Keratinocyte (primary cell): ENCODE data around the gene TP73. TPM values are rescaled to one million over a fixed set of nuclear protein-coding genes. Genes with fewer than 3 reads are reported as not detected.

Experiments used
- DNase-seq: peaks from one replicate; pipeline ENCODE4 v3.0.0-alpha.2; 2011; ENCODE audit warnings: low read depth, missing footprints, low spot score
- FAIRE-seq: peaks from 2 replicates; lab custom pipeline; 2011; peaks lifted over from hg19 to GRCh38; lab: Jason Lieb, UNC
- H2AFZ ChIP-seq: 2 replicates; pipeline ENCODE4 v1.6.0; 2012; ENCODE audit warnings: low read length, control low read depth, inconsistent platforms; ENCODE audit not compliant: control insufficient read depth
- H3K27ac ChIP-seq: 2 replicates; pipeline ENCODE4 v1.5.1; 2011; ENCODE audit warnings: low read length; ENCODE audit not compliant: control insufficient read depth, insufficient read depth
- H3K27me3 ChIP-seq: 3 replicates; pipeline ENCODE4 v1.6.0; 2011; ENCODE audit warnings: low read length; ENCODE audit not compliant: control insufficient read depth, insufficient read depth; ENCODE audit errors: extremely low read depth
- H3K36me3 ChIP-seq, 2 experiments: 2 replicates in 1 of 2; 3 replicates in 1 of 2; pipeline ENCODE4 v1.5.1; 2011; ENCODE audit warnings: low read length in 2 of 2, mild to moderate bottlenecking in 1 of 2; ENCODE audit not compliant: control insufficient read depth in 2 of 2, insufficient read depth in 2 of 2; ENCODE audit errors: extremely low read depth in 1 of 2
- H3K4me1 ChIP-seq: 3 replicates; pipeline ENCODE4 v1.5.1; 2011; ENCODE audit warnings: low read length; ENCODE audit not compliant: control insufficient read depth, insufficient read depth; ENCODE audit errors: extremely low read depth
- H3K4me2 ChIP-seq: 3 replicates; pipeline ENCODE4 v1.6.0; 2011; ENCODE audit warnings: low read depth, low read length; ENCODE audit not compliant: control insufficient read depth, insufficient read depth; ENCODE audit errors: extremely low read depth
- H3K4me3 ChIP-seq, 3 experiments: fragments of 200-600 bp in 1 of 3; sonication (generic) in 1 of 3; 2 replicates in 2 of 3; 3 replicates in 1 of 3; pipeline ENCODE4 v1.5.1; 2011 to 2016; ENCODE audit warnings: low read length in 3 of 3, mild to moderate bottlenecking in 3 of 3, control low read depth in 2 of 3, inconsistent platforms in 1 of 3, low read depth in 1 of 3, mixed read lengths in 1 of 3, mixed run types in 1 of 3, moderate library complexity in 1 of 3; ENCODE audit not compliant: control insufficient read depth in 2 of 3, insufficient read depth in 2 of 3; ENCODE audit errors: extremely low read depth in 1 of 3
- H3K79me2 ChIP-seq: 2 replicates; pipeline ENCODE4 v1.6.0; 2012; ENCODE audit warnings: low read length; ENCODE audit not compliant: control insufficient read depth, insufficient read depth
- H3K9ac ChIP-seq: 3 replicates; pipeline ENCODE4 v1.6.0; 2011; ENCODE audit warnings: low read length; ENCODE audit not compliant: control insufficient read depth, insufficient read depth; ENCODE audit errors: extremely low read depth
- H3K9me1 ChIP-seq: 3 replicates; pipeline ENCODE4 v1.6.0; 2011; ENCODE audit warnings: low read length; ENCODE audit not compliant: control insufficient read depth, insufficient read depth; ENCODE audit errors: extremely low read depth
- H3K9me3 ChIP-seq: 2 replicates; pipeline ENCODE4 v1.5.1; 2012; ENCODE audit warnings: low read depth, low read length; ENCODE audit not compliant: control insufficient read depth
- H4K20me1 ChIP-seq: 3 replicates; pipeline ENCODE4 v1.6.0; 2011; ENCODE audit warnings: low read length; ENCODE audit not compliant: control insufficient read depth, insufficient read depth; ENCODE audit errors: extremely low read depth
- CTCF ChIP-seq, 3 experiments: IDR thresholded peaks in 1 of 3; conservative IDR thresholded peaks in 1 of 3; optimal IDR thresholded peaks in 1 of 3; 2 replicates in 2 of 3; 3 replicates in 1 of 3; pipeline versions ENCODE3 to v1.5.1; 2011; ENCODE audit warnings: low read length in 3 of 3, mild to moderate bottlenecking in 3 of 3, moderate library complexity in 2 of 3, control low read depth in 1 of 3, inconsistent platforms in 1 of 3; ENCODE audit not compliant: insufficient read depth in 2 of 3; ENCODE audit errors: extremely low read depth in 1 of 3
- EZH2 ChIP-seq: IDR thresholded peaks from one replicate; pipeline ENCODE4 v1.6.1; 2012; ENCODE audit warnings: inconsistent platforms, mild to moderate bottlenecking, low read length, moderate library complexity
- dilution Hi-C: fragments of 300-500 bp; cut with MboI; formaldehyde crosslinking; loops from one replicate; pipeline ENCODE4 v1.7.0; 2020; ENCODE audit warnings: low sequenced_read_pairs; ENCODE audit not compliant: extremely low pct_ligation_motif_present
- polyA plus RNA-seq, 5 experiments: library from polyadenylated mRNA; depleted of rRNA in 3 of 5; stranded (reverse) in 3 of 5; stranded (forward) in 1 of 5; unstranded in 1 of 5; fragments of >200 nt; gene quantifications; 1 replicate in 1 of 5; 2 replicates in 3 of 5; 3 replicates in 1 of 5; pipeline versions ENCODE4 v1.2.1 to v1.2.3, GENCODE V29; 2011 to 2012; ENCODE audit warnings: missing spikeins in 2 of 5, low read depth in 1 of 5, low replicate concordance in 1 of 5

The TP73 gene
- polyA plus RNA-seq, 1 donor (not counting 4 experiments of a cell fraction or from before 2014, with no cell fraction given): 0.14 TPM

GRCh38 chr1:3616861-3617260, 35.5 kb upstream of the TP73 start:
- H3K9me1 ChIP-seq: no peaks in the 10 kb centered on the region
- no peak overlapping the region for H3K27ac ChIP-seq
- H3K9me3 ChIP-seq: no peaks in the 10 kb centered on the region
- H3K27me3 ChIP-seq: peaks cover 3% of the 10 kb centered on the region
- TF ChIP-seq CTCF (optimal IDR thresholded peaks at IDR 0.05 in 1 of 3, IDR thresholded peaks at IDR 0.05 in 1 of 3, conservative IDR thresholded peaks at IDR 0.05 in 1 of 3; ENCODE audit: extremely low read depth in 1 of 3, insufficient read depth in 2 of 3, low read length in 3 of 3): no peak
- no peak for TF ChIP-seq EZH2
- no peak overlapping the region for H3K4me3 ChIP-seq
- no peak overlapping the region for H3K9ac ChIP-seq
- no peaks in the 10 kb centered on the region for H4K20me1 ChIP-seq
- no peak for DNase-seq
- H3K4me1 ChIP-seq: peaks cover 8% of the 10 kb centered on the region
- dilution Hi-C loops: no loop called here
- no peaks in the 10 kb centered on the region for H3K36me3 ChIP-seq
- no peaks in the 10 kb centered on the region for H3K79me2 ChIP-seq
- no peak for FAIRE-seq
- no peak overlapping the region for H2AFZ ChIP-seq
- no peak overlapping the region for H3K4me2 ChIP-seq

- DNase-seq (no peak), FAIRE-seq (no peak)
- Histone ChIP-seq H3K27me3 (no peaks in the 10 kb centered on the region), H3K9me3 (no peaks in the 10 kb centered on the region), H3K4me3 (no peak overlapping the region), H3K4me2 (no peak overlapping the region), H3K79me2 (no peaks in the 10 kb centered on the region), H3K4me1 (peaks cover 8% of the 10 kb centered on the region), H3K9ac (no peak overlapping the region), H3K27ac (no peak overlapping the region), H3K36me3 (no peaks in the 10 kb centered on the region), H2AFZ (no peak overlapping the region), H3K9me1 (no peaks in the 10 kb centered on the region), H4K20me1 (no peaks in the 10 kb centered on the region)
- dilution Hi-C loops: no loop called here
- TF ChIP-seq CTCF (optimal IDR thresholded peaks at IDR 0.05 in 1 of 3, IDR thresholded peaks at IDR 0.05 in 1 of 3, conservative IDR thresholded peaks at IDR 0.05 in 1 of 3; ENCODE audit: extremely low read depth in 1 of 3, insufficient read depth in 2 of 3, low read length in 3 of 3) (no peak), EZH2 (no peak)
Observed at GRCh38 chr1:3617806-3618345, 34.4 kb upstream of the TP73 start.
